Loucy (cell line): ENCODE results near the gene RPS3A.
A peak's percentile ranks its signal among the peaks of the same experiment; 100 is the strongest.

Experiments
- CTCF ChIP-seq: fragments of 200-600 bp; sonication (generic); conservative IDR thresholded peaks from 2 replicates; pipeline ENCODE4 v1.5.1; 2014; ENCODE audit warnings: mild to moderate bottlenecking, antibody characterized with exemption, low read length
- EZH2phosphoT487 ChIP-seq: fragments of 200-600 bp; IDR thresholded peaks from 2 replicates; pipeline ENCODE4 v1.6.1; 2018; ENCODE audit warnings: antibody characterized with exemption, mild to moderate bottlenecking, moderate library complexity, borderline replicate concordance

GRCh38 chr4:151099229-151099975 lies at the start of gene RPS3A:
- TF ChIP-seq CTCF (peak; percentile 89), EZH2phosphoT487 (no peak)
